Measurements from ENCODE around the gene THSD4. TPM values are rescaled to one million over a fixed set of nuclear protein-coding genes. Genes with fewer than 3 reads are reported as not detected.

The THSD4 gene
- total RNA-seq, 3 donors from 2014 or later: 18.3 to 46.2 (median 27.1) TPM

DNA sequence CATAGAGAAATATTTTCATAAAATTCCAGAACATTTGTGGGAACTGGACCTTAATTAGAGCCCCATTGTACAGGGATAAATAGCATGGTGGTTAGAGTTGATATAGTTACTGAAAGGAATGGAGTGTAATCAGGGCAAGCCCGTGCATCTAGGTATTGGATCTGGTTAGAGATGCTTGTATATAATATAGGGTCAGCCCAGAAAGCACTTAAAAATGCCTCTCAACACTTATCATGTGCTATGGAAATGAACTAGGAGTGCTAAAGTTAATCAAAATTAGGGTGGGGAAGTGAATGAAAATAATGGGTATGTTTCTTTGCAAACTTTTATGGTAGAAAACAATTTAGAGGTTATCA lies 386.8 kb downstream of the THSD4 start:
- H3K9me3 ChIP-seq: peaks cover 2% of the 10 kb centered on the region
- TF ChIP-seq, protein P1, sequence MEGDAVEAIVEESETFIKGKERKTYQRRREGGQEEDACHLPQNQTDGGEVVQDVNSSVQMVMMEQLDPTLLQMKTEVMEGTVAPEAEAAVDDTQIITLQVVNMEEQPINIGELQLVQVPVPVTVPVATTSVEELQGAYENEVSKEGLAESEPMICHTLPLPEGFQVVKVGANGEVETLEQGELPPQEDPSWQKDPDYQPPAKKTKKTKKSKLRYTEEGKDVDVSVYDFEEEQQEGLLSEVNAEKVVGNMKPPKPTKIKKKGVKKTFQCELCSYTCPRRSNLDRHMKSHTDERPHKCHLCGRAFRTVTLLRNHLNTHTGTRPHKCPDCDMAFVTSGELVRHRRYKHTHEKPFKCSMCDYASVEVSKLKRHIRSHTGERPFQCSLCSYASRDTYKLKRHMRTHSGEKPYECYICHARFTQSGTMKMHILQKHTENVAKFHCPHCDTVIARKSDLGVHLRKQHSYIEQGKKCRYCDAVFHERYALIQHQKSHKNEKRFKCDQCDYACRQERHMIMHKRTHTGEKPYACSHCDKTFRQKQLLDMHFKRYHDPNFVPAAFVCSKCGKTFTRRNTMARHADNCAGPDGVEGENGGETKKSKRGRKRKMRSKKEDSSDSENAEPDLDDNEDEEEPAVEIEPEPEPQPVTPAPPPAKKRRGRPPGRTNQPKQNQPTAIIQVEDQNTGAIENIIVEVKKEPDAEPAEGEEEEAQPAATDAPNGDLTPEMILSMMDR (IDR thresholded peaks at IDR 0.05): no peak
- no peak for ATAC-seq
- intact Hi-C loops (cut with DNase I, micrococcal nuclease): no loop called here
- no peaks in the 10 kb centered on the region for H3K36me3 ChIP-seq (ENCODE audit: low read depth)
- no peak for DNase-seq
- no peak overlapping the region for H3K4me3 ChIP-seq
- H3K4me1 ChIP-seq (ENCODE audit: low read depth): peaks cover 7% of the 10 kb centered on the region

DNA sequence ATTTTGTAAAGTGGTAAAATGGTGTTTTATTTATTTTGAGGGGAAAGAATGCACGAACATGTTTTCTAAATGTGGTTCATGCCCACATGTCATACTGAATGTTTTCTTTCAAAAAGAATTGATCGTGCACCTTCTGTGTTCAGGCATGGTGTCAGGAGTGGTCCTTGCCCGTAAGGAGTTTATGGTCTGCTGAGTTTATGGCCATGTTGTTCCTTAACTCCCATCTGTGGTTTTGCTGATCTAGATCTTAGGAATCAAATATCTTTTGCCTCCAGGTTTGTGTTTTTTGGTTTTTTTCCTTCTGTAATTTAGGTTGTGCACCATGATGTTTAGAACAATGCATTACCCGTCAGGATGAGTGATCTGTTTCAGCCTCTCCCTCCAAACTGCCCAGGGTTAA lies 390.7 kb downstream of the THSD4 start:
- TF ChIP-seq, protein P1 (IDR thresholded peaks at IDR 0.05): no peak
- no peak for DNase-seq
- Histone ChIP-seq H3K36me3 (ENCODE audit: low read depth) (no peaks in the 10 kb centered on the region), H3K4me1 (ENCODE audit: low read depth) (peaks cover 7% of the 10 kb centered on the region), H3K9me3 (no peaks in the 10 kb centered on the region), H3K4me3 (no peak overlapping the region)
- intact Hi-C loops (cut with DNase I, micrococcal nuclease): no loop called here
- no peak for ATAC-seq

DNA sequence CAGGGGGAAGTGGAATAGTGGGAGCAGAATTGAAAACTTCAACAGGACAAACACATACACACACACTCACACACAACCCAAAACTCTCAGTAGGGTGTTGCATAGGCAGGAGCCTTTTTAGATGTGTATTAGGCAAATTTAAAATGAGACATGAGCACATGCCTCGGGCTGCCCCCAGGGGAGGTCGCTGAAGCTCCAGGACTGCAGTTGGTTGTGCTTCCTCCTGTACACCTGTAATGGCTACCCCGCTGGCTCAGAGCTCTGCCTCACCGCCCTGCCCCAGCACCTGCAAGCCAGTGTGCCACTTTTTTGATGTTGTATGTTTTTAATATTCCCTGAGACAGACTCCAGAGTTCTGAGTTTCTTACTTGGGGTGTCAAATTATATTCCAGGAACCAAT lies 391.7 kb downstream of the THSD4 start:
- peaks cover 3% of the 10 kb centered on the region for H3K4me1 ChIP-seq (ENCODE audit: low read depth)
- ATAC-seq: no peak
- intact Hi-C loops (cut with DNase I, micrococcal nuclease): no loop called here
- no peak overlapping the region for H3K4me3 ChIP-seq
- TF ChIP-seq, protein P1 (IDR thresholded peaks at IDR 0.05): no peak
- H3K9me3 ChIP-seq: no peaks in the 10 kb centered on the region
- no peaks in the 10 kb centered on the region for H3K36me3 ChIP-seq (ENCODE audit: low read depth)
- no peak for DNase-seq

DNA sequence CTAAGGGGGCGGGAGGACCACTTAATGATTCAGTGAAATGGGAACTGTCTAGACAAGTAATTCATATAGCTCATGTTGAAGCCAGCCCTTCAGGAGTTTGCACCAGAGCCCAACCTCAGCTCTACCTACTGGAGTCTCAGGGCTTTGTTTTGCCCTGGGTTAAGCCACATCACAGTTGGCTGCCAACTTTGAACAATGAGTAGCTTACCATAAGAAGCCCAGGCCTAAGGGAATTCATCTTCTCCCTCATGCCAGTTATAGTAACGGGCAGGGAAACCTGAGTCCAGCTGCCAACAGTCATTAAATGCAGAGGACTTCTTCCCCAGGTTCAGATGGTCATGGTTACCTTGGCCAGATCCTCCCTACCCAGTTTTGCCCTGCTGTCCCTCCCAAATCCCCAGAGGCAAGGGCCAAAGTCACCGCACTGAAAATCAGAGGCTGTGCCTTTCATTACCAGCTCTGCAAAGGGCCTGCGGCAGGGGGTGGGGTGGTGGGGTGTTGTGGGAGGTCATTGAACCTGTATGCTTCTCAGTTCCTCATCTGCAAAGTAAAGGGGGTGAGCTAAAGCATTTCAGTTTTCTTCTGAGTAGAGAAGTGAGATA lies 392.9 kb downstream of the THSD4 start:
- Histone ChIP-seq H3K9me3 (no peaks in the 10 kb centered on the region), H3K4me3 (no peak overlapping the region), H3K36me3 (ENCODE audit: low read depth) (no peaks in the 10 kb centered on the region), H3K4me1 (ENCODE audit: low read depth) (peaks cover 3% of the 10 kb centered on the region)
- ATAC-seq (no peak), DNase-seq (no peak)
- TF ChIP-seq, protein P1 (IDR thresholded peaks at IDR 0.05): no peak
- intact Hi-C loops (cut with DNase I, micrococcal nuclease): no loop called here

DNA sequence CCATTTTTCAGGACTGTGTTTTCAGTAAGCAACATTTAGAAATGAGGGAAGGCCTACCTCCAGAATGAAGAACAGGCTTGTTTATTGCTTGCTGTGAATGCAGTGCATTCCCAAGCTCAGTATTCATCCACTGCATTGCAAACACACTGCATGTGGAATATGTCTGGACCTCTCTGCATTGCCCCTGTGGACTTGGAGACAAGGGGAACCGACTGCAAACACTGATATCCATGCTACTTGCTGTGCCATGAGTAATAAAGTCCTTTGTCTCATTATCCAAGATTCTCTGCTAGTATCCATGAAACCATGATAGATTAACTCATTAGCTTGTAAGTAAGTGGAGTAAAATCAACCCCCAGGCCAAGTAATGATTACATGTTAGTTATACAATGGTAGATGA lies 393.9 kb downstream of the THSD4 start:
- Histone ChIP-seq H3K9me3 (no peaks in the 10 kb centered on the region), H3K4me3 (no peak overlapping the region), H3K4me1 (ENCODE audit: low read depth) (peaks cover 3% of the 10 kb centered on the region), H3K36me3 (ENCODE audit: low read depth) (no peaks in the 10 kb centered on the region)
- DNase-seq (no peak), ATAC-seq (no peak)
- intact Hi-C loops (cut with DNase I, micrococcal nuclease): no loop called here
- TF ChIP-seq, protein P1 (IDR thresholded peaks at IDR 0.05): no peak

DNA sequence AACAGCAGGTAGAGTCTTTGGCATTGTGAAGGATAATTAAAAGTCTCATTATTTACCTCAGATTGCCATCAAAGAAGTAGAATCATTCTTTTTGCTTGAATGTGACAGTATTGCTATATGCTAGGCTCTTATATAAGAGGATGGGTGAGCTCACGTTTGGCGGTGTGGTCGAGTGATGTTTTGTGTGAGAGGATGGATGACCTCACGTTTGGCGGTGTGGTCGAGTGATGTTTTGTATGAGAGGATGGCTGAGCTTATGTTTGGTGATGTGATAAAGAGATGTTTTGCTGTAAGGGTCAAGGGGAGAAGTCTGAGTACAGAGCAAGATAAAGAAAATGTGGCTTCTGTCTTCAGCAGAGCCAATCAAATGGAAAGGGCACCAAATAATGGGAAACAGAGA lies 395.5 kb downstream of the THSD4 start:
- TF ChIP-seq, protein P1 (IDR thresholded peaks at IDR 0.05): no peak

More for the DNA sequence above, 395.5 kb downstream of the THSD4 start:
- Histone ChIP-seq H3K9me3 (no peaks in the 10 kb centered on the region), H3K36me3 (ENCODE audit: low read depth) (no peaks in the 10 kb centered on the region), H3K4me1 (ENCODE audit: low read depth) (peaks cover 5% of the 10 kb centered on the region), H3K4me3 (no peak overlapping the region)
- DNase-seq (no peak), ATAC-seq (no peak)
- intact Hi-C loops (cut with DNase I, micrococcal nuclease): no loop called here

Data from mucosa of descending colon (tissue), 3 donors.